ENCODE data around the gene IL1RAPL1. TPM values are rescaled to one million over a fixed set of nuclear protein-coding genes. Genes with fewer than 3 reads are reported as not detected.

IL1RAPL1 gene
- total RNA-seq, 1 experiment from 2014 or later = not detected

GRCh38 chrX:29285664-29286063, 698.4 kb downstream of the IL1RAPL1 start:
- H3K36me3 Mint-ChIP-seq (ENCODE audit: insufficient read depth, unreplicated experiment) = no peaks in the 10 kb centered on the region
- no peak overlapping the region for H3K4me3 Mint-ChIP-seq (ENCODE audit: unreplicated experiment)
- no peaks in the 10 kb centered on the region for H3K27me3 Mint-ChIP-seq (ENCODE audit: insufficient read depth, unreplicated experiment)
- H3K27ac Mint-ChIP-seq (ENCODE audit: low read depth, unreplicated experiment) = no peak overlapping the region
- DNase-seq (ENCODE audit: unreplicated experiment) = no peak
- ChIA-PET POLR2A (no interaction called here), CTCF (no interaction called here)
- no peaks in the 10 kb centered on the region for H3K4me1 Mint-ChIP-seq (ENCODE audit: insufficient read depth, unreplicated experiment)
- no peaks in the 10 kb centered on the region for H3K9me3 Mint-ChIP-seq (ENCODE audit: unreplicated experiment)
- BruUV-seq (replicated peaks) = no TSS peak
- intact Hi-C loops (cut with micrococcal nuclease) = no loop called here
- TF ChIP-seq CTCF (IDR thresholded peaks at IDR 0.05; ENCODE audit: unreplicated experiment) = no peak

- Mint-ChIP-seq H3K4me1 (ENCODE audit: insufficient read depth, unreplicated experiment) (peaks cover 5% of the 10 kb centered on the region), H3K27ac (ENCODE audit: low read depth, unreplicated experiment) (no peak overlapping the region), H3K4me3 (ENCODE audit: unreplicated experiment) (no peak overlapping the region), H3K27me3 (ENCODE audit: insufficient read depth, unreplicated experiment) (peaks cover 13% of the 10 kb centered on the region), H3K36me3 (ENCODE audit: insufficient read depth, unreplicated experiment) (no peaks in the 10 kb centered on the region), H3K9me3 (ENCODE audit: unreplicated experiment) (no peaks in the 10 kb centered on the region)
- no TSS peak for BruUV-seq (replicated peaks)
- ChIA-PET CTCF (interaction anchor here (1.4 kb wide), 1 partner anchor 183 kb away, joined by 3 read pairs; no protein-coding TSS in a partner anchor), POLR2A (no interaction called here)
- intact Hi-C loops (cut with micrococcal nuclease) = no loop called here
- TF ChIP-seq CTCF (IDR thresholded peaks at IDR 0.05; ENCODE audit: unreplicated experiment) = no peak
- DNase-seq (ENCODE audit: unreplicated experiment) = no peak
These were observed 708.9 kb downstream of the IL1RAPL1 start for GRCh38 chrX:29295987-29296680.

GRCh38 chrX:29297171-29297800, 710.0 kb downstream of the IL1RAPL1 start:
- ChIA-PET CTCF (interaction anchor here (1.4 kb wide), 1 partner anchor 181 kb away, joined by 3 read pairs; no protein-coding TSS in a partner anchor), POLR2A (no interaction called here)
- peaks cover 5% of the 10 kb centered on the region for H3K4me1 Mint-ChIP-seq (ENCODE audit: insufficient read depth, unreplicated experiment)
- no peaks in the 10 kb centered on the region for H3K36me3 Mint-ChIP-seq (ENCODE audit: insufficient read depth, unreplicated experiment)
- TF ChIP-seq CTCF (IDR thresholded peaks at IDR 0.05; ENCODE audit: unreplicated experiment) = no peak
- no peak for DNase-seq (ENCODE audit: unreplicated experiment)
- H3K27me3 Mint-ChIP-seq (ENCODE audit: insufficient read depth, unreplicated experiment) = peaks cover 24% of the 10 kb centered on the region
- no peaks in the 10 kb centered on the region for H3K9me3 Mint-ChIP-seq (ENCODE audit: unreplicated experiment)
- BruUV-seq (replicated peaks) = no TSS peak
- intact Hi-C loops (cut with micrococcal nuclease) = no loop called here
- H3K4me3 Mint-ChIP-seq (ENCODE audit: unreplicated experiment) = no peak overlapping the region
- H3K27ac Mint-ChIP-seq (ENCODE audit: low read depth, unreplicated experiment) = no peak overlapping the region

- ChIA-PET POLR2A (no interaction called here), CTCF (no interaction called here)
- no TSS peak for BruUV-seq (replicated peaks)
- TF ChIP-seq CTCF (IDR thresholded peaks at IDR 0.05; ENCODE audit: unreplicated experiment) = no peak
- Mint-ChIP-seq H3K9me3 (ENCODE audit: unreplicated experiment) (no peaks in the 10 kb centered on the region), H3K36me3 (ENCODE audit: insufficient read depth, unreplicated experiment) (no peaks in the 10 kb centered on the region), H3K27ac (ENCODE audit: low read depth, unreplicated experiment) (no peak overlapping the region), H3K4me3 (ENCODE audit: unreplicated experiment) (no peak overlapping the region), H3K4me1 (ENCODE audit: insufficient read depth, unreplicated experiment) (peaks cover 5% of the 10 kb centered on the region), H3K27me3 (ENCODE audit: insufficient read depth, unreplicated experiment) (peaks cover 26% of the 10 kb centered on the region)
- peak; percentile 25 for DNase-seq (ENCODE audit: unreplicated experiment)
- intact Hi-C loops (cut with micrococcal nuclease) = no loop called here
These were observed 712.4 kb downstream of the IL1RAPL1 start for GRCh38 chrX:29299684-29300083.

Measured in MCF 10A (cell line).